HG02970 (cell line): ENCODE results near the gene ZNF652.
"Not testable (repeated sequence)": the region's sequence is repeated elsewhere in the genome, so short reads cannot be mapped to it uniquely, and the experiment has no call there.

Experiments
- ATAC-seq: cut with Tn5 transposase; IDR thresholded peaks from one replicate; pipeline ENCODE4 v1.9.1; 2021; ENCODE audit warnings: mild to moderate bottlenecking, moderate library complexity, moderate number of reproducible peaks; ENCODE audit not compliant: unreplicated experiment, low FRiP score

Gene ZNF652

DNA sequence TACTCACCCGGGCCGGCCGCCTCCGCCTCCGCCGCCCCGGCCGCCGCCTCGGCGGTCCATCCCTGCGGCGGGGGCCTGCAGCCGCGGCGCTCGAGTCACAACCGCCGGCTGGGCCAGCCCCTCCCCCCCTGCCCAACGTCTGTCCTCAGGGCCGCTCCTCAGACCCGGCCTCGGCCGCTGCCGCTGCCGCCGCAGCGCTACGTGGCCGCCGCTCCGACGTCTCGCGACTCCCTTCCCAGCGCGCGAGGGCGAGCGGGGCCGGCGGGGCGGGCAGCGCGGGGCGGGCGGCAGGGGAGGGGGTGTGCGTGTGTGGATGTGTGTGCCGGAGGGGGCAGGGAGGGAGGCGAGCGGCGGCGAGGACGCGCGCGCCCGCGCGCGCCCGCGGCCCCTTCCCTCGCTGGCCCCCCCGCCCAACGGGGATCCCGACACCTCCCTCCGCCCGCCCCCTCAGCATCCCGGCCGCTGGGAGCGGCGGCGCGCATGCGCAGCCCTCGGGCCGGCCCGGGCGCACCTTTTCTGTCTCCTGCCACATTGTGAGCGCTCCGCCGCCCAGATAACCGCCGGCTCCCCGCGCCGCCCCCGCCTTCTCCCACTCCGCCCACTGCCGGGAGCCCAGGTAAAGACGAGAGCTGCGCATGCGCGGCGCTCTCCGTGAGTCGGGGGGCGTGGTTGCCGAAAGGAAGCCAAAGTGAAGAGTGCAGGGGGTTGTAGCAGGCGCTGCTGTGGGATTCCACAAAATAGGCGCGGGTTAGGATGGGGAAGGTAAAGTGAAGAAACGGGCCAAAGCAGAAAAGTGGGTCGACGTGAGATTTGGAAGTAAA, at the start of gene ZNF652:
TSS of gene ZNF652 (minus strand) at position 349 of the 821 bp plus-strand sequence. CDS start 44,525 bp downstream, outside the sequence.
- ATAC-seq = peak; percentile 66

DNA sequence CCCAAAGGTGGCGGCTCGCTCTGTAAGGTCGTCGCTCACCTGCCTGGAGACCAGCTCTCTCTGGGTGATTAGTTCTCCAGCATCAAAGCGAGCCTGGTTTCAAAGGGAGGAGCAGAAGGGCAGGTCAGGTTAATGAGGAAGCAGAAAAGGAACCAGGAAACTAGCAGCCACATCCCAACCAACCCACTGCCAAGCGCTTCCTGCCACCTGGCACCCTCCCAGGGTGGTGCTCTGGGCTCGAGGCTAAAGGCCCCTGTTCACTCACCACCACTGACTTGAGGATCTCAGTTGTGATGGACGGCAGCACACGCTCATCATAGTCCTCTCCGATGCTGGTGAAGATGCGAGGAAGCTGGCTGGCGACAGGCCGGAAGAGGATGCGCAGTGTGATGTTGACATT, 47.0 kb upstream of the ZNF652 start:
- ATAC-seq = no peak

DNA sequence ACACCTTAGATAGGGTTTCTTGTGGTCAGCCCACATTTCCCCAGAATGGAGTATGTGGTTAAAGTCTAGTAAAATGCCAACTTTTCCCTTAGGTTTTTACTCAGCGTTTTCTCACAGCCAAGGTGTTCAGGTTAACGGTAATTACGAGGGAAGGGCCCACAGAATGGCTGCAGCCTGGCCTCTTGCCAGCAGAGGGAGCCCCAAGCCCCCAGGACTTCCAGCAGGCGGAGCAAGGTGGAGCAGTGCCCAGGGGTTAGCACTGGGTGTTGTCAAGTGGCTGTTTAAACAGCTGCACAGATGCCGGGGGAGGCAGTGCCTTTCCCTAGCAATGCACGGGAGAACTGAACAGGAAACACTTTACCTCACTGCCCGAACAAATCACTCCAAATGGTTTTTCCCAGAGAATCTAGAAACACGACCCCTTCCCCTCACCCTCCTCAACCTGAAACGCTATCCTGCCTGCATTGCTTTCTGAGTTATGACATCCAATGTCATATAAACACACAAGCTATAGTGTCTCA, 46.0 kb upstream of the ZNF652 start:
- ATAC-seq = no peak

DNA sequence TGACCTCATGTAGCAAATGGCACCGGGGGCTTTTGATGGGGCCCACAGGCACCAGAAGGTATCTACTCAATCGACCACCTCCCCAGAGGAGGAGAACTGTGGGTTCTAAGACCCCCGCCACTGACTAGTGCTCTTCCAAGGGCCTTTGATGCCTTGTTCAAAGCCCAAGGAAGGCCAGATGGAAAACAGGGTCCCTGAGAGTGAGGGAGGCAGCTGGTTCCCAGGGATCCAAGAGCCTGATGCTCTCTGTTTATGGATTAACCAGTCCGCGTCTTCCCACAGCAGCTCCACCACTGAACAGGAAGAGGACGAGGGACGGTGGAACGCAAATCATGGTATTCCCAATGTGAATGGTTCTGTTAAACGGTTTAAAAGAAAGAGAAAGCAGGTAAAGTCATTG, 45.0 kb upstream of the ZNF652 start:
- no peak for ATAC-seq

DNA sequence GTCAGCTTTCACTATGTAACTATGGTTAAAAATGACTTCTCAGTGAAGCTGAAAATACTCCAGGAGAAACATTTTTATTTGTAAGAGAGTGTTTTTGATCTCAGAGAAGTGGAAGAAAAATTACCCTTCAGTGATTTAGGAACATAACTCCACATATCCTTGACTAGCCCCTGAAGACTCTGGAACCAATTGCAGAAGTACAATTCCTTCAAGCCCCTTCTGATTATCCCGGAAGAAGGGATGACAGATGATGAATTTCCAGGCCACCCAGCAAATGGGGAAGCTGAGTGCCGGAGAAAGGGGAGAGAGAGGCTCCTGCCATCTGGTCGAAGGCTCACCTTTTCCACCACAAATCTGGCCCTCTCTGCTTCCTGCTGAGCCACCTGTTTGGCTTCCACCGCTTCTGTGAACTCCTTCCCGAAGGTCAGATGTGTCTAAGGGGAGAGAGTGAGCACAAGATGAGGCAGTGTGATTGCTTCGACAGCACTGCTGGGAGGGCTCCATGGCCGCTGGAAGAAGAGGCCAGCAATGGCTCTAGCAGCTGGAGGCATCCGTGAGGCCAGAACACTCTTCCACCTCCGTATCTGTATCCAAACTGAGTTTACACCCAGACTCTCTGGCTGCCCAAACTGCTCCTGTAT, 44.5 kb upstream of the ZNF652 start:
- ATAC-seq = no peak

DNA sequence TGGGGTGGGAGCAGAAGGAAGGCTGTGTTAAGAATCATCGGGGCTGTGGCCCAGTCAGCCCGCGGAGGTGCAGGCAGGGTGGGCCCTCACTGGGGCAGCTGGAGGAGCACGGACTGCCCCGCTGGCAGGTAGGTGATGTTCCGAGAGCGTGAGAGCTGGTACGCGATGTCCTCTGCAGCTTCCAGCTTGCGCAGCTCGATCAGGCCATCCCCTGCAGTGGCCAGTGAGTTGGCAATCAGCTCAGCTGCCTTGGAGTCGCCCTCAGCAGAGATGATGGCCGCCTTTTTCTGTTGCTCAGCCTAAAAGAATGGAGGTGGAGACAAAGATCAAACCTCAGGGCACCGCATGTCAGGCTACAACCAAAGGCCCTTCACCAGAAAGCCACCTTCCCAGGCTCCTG, 42.9 kb upstream of the ZNF652 start:
- no peak for ATAC-seq

DNA sequence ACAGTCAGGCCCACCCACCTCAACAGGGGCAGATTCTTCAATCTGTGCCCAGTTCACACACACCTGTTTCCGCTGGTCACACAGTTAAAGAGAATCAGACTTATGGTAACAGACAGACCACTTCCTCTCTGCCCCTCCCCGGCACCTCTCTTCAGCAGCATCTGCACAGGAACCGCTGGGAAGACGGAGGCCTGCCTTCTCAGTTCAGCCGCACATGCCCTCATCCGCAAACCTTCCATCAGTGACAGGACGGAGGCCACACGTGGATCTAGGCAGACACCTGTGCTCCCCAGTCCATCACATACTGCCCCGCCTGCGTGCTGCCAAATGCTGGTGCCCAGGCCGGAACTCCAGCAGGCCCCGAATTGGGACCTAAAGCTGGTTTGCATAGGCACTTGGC, 42.3 kb upstream of the ZNF652 start:
- no peak for ATAC-seq

DNA sequence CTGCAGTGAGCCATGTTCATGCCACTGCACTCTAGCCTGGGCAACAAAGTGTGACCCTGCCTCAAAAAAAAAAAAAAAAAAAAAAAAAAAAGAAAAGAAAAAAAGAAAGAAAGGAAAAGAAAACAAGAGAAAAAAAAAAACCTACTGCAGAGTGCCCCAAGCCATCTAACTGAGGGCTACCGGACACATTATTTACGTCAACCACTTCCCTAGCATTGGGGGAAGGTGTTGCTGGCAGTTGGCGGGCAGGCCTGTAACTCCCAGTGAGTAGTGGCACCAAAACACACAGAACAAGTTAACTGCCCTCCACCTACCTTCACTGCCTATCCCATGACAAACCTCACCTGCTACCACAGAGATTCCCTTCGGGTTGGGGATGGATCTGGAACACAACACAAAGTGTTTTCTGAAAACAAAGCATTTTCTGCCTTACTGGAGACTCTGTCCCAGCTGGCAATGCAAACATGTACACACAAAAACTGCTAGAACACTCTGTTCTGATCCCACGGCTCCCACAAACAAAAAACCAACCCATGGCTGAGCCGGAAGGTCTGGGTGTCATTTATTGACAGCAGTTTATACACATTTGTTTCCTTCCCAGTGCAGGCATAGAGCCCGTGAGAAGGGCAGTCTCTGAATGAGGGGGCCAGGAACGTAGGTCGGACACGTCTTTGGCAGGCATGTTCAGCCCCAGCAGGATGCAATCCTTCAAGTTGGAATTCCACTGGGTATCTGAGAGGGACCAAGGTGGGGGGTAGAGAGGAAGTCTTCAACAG, 41.7 kb upstream of the ZNF652 start:
- no peak for ATAC-seq

DNA sequence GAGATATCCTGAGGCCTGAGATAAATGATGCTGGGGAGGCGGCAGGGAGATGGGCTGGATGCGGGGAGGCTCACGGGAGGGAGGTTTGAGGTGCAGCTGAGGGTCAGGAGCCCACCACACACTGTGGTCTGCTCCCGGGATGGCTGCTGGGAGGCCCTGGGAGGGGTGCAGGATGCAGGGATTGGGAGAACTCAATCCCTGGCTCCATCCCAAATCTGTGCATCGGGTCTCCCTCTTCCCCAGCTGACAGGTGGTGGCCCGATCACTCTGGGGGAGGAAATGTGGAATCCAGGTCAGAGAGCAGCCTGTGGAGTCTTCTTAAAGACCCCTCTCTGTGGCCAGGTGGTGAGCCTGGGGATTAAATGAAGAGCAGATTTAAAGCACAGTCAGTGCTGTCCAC, 40.7 kb upstream of the ZNF652 start:
- no peak for ATAC-seq

DNA sequence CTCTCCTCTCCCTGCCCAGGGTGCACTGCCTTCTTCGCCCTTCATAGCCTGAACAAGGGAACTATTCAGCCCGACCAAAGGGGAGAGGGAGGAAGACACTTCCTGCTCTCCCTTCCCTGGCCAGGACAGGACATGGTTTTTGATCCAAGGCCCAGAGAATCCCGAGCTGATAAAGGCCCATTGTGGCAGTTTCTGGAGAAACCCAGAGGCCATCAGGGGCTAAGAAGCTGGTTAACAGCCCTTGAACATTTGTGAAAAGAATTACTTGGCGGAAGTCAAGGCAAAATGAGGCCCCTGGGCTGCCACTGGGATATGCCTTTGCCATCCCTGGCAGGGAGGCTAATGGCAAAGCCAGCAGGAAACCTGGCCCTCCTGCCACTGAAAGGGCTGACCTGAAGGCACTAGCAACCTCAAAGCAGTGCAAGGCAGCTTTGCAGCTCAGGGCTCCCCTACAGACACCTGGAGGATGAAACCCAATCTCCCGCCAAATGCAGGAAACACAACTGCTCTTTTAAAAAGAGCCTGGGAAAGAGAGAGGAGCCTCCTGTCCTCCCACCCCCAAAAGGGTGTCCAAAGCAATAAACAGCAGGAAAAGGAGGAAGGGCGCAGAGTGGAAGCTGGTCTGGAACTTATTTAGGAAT, 40.0 kb upstream of the ZNF652 start:
- no peak for ATAC-seq

DNA sequence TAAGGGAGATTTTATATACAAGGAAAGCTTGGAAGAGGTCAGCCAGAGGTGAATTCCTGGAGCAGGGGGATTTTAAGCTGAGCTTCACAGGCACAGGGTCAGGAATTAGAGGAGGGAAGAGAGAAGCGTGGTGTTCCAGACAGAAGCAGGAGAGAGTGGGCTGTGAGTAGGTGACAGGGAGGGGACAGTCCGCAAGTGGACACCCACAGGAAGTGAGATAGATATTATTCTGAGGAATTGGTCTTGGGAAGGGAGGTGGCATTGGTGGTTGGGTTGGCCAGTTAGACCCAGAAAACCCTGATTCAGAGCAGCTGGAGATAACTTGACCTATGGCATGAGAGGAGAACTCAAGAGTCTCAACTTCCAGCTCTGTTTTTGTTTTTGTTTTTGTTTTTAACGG, 37.9 kb upstream of the ZNF652 start:
- no peak for ATAC-seq

DNA sequence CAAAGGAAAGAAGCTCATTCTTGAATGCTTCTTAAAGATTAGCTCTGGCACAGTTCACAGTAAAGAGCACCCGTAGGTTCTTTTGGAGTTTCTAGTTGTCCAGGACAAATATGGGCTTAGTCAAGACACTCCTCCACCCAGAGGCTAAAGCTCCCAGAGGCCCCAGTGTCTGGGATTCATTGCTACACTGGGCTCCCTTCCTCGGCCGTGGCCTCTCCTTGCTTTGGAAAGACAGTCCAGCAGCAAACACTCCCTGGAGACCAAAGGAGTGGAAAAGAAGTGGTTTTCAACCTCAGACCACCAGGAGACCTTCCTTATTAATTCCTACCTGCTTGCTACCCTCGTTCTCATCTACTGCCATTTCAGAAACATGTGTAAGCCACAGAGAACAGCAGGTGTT, 35.5 kb upstream of the ZNF652 start:
- ATAC-seq = no peak

DNA sequence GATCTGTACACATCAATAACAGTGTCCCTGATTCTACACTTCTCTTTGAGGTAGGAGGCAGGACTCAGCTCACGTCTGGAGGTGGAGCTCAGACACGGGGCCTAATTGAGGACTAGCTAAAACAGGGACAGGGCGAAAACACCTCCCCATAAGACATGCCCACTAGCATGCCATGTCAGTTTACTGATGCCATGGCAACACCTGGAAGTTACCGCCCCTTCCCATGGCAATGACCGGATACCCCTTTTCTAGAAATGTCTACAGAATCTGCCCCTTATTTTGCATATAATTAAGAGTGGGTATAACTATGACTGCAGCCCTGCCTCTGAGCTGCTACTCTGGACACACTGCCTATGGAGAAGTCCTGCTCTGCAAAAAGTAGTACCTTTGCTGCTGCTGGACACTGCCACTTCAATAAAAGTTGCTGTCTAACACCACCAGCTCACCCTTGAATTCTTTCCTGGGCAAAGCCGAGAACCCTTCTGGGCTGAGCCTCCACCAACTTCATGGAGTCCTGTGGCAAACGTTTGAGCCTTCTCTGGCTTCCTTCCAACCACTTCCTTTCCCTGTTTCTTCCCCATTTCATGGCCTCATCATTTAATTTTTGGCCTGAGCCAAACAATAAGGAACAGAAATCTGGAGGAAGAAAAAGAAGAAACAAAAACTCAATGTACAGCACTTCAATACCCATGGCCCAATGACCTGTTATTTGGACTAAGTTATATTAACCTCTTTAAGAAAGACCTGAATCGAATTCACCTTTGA, 31.6 kb upstream of the ZNF652 start:
- ATAC-seq = no peak

DNA sequence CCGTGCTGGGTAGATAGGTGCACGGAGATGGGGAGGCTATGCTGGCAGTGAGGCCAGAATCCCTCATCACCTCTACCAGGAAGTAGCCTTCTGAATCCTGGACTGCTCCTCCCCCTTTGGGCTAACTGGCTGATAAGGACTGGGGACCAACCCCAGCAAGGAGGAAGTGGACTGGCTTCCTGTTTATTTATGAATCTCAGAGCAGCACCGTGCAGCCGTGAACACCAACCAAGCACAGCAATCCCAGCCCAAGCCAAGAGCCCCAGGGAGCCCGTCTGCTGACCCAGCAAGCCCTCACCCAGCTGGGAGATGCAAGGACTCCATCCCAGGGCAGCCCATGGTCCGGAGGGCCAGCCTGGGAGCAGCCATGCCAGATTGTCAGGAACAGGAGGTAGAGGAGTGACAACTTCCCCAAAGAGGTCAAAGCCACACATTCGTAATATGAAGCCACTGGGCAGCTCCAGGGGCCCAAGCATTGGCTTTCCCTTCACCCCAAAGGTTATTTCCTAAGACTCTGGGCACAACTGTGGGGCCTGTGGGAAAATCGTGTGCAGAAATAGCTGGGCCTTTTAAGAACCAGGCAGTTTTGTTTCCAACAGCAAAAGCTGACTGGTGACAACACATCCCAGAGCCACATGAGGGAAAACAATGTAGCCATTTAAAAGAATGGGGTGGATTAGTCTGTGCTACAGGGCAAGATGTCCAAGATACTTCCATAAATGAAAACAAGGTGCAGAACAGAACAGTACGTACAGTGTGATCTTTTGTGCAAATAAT, 28.7 kb upstream of the ZNF652 start:
- ATAC-seq = no peak

DNA sequence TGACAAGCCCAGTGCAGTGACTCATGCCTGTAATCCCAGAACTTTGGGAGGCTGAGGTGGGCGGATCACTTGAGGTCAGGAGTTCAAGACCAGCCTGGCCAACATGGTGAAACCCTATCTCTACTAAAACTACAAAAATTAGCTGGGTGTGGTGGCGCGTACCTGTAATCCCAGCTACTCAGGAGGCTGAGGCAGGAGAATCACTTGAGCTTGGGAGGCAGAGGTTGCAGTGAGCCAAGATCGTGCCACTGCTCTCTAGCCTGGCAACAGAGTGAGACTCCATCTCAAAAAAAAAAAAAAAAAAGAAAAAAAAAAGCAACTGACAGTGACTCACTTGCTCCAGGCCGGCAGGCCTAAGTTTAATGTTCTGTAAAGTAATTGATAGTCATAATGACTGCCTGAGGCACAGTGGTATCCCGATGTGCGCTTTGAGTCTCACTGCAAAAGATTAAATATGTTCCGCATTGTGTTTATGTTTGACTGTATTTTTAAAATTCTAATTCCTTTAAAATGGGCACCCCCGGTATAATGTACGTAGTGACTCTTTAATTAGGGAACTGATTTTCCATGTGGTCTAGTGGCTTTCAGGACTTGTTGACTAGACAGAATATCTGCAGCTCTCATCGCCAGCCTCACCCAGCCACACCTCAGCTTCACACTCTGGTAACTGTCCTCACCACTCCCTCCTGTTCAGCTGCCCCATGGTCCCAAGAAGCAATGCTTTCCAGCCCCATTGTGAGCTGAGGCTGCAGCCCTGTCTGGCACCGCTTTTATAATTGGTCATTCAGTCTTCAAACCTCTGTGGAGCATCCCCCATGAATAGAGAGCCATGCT, 27.7 kb upstream of the ZNF652 start:
- ATAC-seq = not testable (repeated sequence)

DNA sequence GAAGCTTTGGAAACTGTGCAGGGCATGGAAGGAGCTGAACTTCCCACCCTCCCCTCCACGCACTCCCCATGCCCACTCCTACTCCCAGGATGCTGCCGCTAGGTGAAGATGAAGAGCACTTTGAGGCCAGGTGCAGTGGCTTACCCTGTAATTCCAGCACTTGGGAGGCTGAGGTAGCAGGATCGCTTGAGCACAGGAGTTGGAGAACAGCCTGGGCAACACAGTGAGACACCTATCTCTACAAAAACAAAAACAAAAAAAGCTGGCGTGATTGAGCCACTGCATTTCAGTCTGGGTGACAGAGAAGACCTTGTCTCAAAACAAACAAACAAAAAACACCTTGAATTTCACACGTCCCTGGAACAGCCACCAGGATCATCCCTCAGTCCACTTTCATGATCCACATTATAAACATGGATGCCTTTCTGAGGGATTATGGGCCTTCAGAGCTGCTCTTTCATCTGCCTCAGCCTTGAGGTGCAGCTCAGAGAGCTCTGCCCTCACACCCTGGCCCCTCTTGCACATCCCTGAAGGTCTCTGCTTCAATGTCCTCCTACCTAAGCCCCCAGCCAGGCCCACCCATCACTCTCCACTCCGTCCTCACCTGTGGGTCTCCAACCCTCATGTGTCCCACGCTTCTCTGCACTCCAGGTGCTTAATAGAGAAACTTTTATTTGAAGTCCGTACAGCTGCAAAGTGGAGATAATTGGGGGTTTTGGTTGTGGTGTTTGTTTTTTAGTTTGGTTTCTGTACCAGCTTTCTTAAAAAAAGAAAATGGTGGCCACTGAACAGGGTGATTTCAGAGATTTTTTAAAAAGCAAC, 26.9 kb upstream of the ZNF652 start:
- no peak for ATAC-seq

DNA sequence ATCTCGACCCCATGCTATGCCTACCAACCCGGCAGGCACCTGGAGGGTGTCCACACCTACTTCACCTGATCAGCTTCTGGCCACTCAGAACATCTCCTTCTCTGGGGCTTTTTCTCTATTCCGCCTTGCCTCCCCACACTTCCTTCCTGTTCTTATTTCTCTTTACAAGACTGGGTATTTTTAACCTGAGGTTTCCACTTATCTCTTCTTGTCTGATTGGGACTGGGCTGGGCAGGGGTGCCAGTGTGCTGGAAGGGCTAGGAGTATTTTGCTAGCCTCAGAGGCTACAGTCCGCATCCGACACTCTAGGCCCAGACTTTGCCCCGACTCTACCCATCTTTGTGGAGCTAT, 26.2 kb upstream of the ZNF652 start:
- no peak for ATAC-seq
